GM19372 (cell line): ENCODE measurements around the gene SPECC1.
A peak's percentile ranks its signal among the peaks of the same experiment; 100 is the strongest.
"Not testable (repeated sequence)": the region's sequence is repeated elsewhere in the genome, so short reads cannot be mapped to it uniquely, and the experiment has no call there.

ENCODE experiments used
- ATAC-seq: cut with Tn5 transposase; IDR thresholded peaks from one replicate; pipeline ENCODE4 v1.9.1; 2021; ENCODE audit warnings: mild to moderate bottlenecking, low read depth, moderate library complexity; ENCODE audit not compliant: unreplicated experiment

Gene SPECC1

GRCh38 chr17:20008242-20009051 lies 712 bp upstream of the SPECC1 start:
- ATAC-seq: peak; percentile 20

- peak; percentile 90 for ATAC-seq
Measured at GRCh38 chr17:20009052-20009301, 182 bp upstream of the SPECC1 start.

GRCh38 chr17:20010099-20010863 lies 1.1 kb downstream of the SPECC1 start:
- ATAC-seq: no peak

- no peak for ATAC-seq
Measured at GRCh38 chr17:20010936-20011335, 1.8 kb downstream of the SPECC1 start.

- ATAC-seq: no peak
Measured at GRCh38 chr17:20012017-20012536, 2.9 kb downstream of the SPECC1 start.

GRCh38 chr17:20016475-20016992 lies 7.4 kb downstream of the SPECC1 start:
- not testable (repeated sequence) for ATAC-seq

GRCh38 chr17:20022701-20023100 lies 13.5 kb downstream of the SPECC1 start:
- no peak for ATAC-seq

- no peak for ATAC-seq
Measured at GRCh38 chr17:20026960-20027359, 17.8 kb downstream of the SPECC1 start.

- no peak for ATAC-seq
Measured at GRCh38 chr17:20028443-20028842, 19.3 kb downstream of the SPECC1 start.

- no peak for ATAC-seq
Measured at GRCh38 chr17:20032636-20033035, 23.5 kb downstream of the SPECC1 start.

- ATAC-seq: no peak
Measured at GRCh38 chr17:20033415-20033814, 24.3 kb downstream of the SPECC1 start.

- ATAC-seq: no peak
Measured at GRCh38 chr17:20035501-20035900, 26.3 kb downstream of the SPECC1 start.

GRCh38 chr17:20037286-20037685 lies 28.1 kb downstream of the SPECC1 start:
- ATAC-seq: not testable (repeated sequence)

- no peak for ATAC-seq
Measured at GRCh38 chr17:20039037-20039436, 29.9 kb downstream of the SPECC1 start.

GRCh38 chr17:20040216-20040615 lies 31.1 kb downstream of the SPECC1 start:
- ATAC-seq: no peak

GRCh38 chr17:20043021-20043420 lies 33.9 kb downstream of the SPECC1 start:
- no peak for ATAC-seq

- no peak for ATAC-seq
Measured at GRCh38 chr17:20045476-20045875, 36.3 kb downstream of the SPECC1 start.

GRCh38 chr17:20046629-20047028 lies 37.5 kb downstream of the SPECC1 start:
- ATAC-seq: no peak

- ATAC-seq: no peak
Measured at GRCh38 chr17:20051624-20052023, 42.5 kb downstream of the SPECC1 start.

- ATAC-seq: no peak
Measured at GRCh38 chr17:20053361-20053964, 44.3 kb downstream of the SPECC1 start.

- ATAC-seq: no peak
Measured at GRCh38 chr17:20059728-20060188, 50.6 kb downstream of the SPECC1 start.
